Measurements from ENCODE around the gene ASS1.
"Not testable (repeated sequence)": the region's sequence is repeated elsewhere in the genome, so short reads cannot be mapped to it uniquely, and the experiment has no call there.

The ASS1 gene

DNA sequence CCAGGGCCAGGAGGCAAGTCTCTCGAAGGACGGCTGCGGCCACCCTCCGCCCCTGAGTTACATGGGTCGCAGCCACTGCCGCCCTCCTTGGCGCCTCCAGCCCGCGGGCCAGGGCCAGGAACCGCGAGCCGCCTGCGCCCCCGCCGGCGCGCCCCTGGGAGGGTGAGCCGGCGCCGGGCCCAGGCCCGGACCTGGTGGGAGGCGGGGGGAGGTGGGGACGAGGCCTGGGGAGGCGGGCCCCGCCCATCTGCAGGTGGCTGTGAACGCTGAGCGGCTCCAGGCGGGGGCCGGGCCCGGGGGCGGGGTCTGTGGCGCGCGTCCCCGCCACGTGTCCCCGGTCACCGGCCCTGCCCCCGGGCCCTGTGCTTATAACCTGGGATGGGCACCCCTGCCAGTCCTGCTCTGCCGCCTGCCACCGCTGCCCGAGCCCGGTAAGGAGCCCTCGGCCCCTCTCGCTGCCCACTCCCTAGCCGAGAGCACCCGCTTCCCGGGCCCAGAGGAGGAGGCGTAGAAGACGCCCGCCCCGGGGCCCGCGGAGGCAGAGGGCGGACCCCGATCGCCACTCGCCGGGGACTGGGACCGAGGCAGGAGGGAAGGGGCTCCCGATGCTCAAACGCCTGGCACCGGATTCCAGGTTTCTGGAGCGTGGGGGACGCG is at the start of gene ASS1:
Gene ASS1 (plus strand): TSS at position 397 of the 657 bp plus-strand sequence. CDS start 7,268 bp downstream, outside the sequence.
- DNase-seq (ENCODE audit: extremely low spot score, insufficient read length, low read depth) (no peak), FAIRE-seq (no peak)

DNA sequence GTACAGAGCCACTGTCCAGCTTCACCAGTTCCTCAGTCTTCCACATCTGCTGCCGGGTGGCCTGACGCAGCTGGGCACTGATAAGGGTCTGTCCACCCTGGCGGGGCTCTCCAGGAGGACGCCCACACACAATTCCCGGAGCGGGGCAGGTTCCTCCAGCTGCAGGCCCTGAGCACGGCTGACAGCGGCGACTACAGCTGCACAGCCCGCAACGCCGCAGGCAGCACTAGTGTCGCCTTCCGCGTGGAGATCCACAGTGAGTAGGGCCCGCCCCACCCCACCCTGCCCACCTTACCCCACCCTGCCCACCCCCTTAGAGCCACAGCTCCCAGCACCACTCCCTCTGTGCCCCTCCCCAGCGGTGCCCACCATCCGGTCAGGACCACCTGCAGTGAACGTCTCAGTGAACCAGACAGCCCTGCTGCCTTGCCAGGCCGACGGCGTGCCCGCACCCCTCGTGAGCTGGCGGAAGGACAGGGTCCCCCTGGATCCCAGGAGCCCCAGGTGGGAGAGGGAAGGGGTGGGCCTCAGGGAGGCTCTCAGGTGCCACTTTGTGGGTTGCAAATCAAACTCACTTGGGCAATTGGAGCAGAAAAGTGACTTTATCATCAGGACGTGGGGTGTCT is 48.8 kb upstream of the ASS1 start:
- DNase-seq (ENCODE audit: extremely low spot score, insufficient read length, low read depth) (no peak), FAIRE-seq (no peak)

DNA sequence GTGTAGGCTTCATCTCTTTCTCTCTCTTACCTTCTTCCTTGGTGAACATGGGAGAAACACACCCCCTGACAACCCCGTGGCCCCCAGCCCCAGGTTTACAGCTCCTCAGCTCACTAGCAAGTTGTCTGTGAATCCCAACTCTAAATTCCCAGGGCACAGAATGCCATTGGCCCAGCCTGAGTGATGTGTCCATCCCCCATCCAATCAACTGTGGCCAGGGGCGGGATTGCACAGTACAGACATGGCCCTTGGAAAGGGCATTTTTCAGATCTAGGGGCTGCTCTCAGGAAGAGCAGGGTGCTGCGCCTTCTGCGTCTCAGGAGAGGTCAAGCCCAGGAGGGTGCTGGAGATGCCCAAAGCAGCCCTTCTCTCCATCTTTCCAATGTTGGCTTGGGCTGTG is 48.2 kb upstream of the ASS1 start:
- FAIRE-seq (no peak), DNase-seq (ENCODE audit: extremely low spot score, insufficient read length, low read depth) (no peak)

DNA sequence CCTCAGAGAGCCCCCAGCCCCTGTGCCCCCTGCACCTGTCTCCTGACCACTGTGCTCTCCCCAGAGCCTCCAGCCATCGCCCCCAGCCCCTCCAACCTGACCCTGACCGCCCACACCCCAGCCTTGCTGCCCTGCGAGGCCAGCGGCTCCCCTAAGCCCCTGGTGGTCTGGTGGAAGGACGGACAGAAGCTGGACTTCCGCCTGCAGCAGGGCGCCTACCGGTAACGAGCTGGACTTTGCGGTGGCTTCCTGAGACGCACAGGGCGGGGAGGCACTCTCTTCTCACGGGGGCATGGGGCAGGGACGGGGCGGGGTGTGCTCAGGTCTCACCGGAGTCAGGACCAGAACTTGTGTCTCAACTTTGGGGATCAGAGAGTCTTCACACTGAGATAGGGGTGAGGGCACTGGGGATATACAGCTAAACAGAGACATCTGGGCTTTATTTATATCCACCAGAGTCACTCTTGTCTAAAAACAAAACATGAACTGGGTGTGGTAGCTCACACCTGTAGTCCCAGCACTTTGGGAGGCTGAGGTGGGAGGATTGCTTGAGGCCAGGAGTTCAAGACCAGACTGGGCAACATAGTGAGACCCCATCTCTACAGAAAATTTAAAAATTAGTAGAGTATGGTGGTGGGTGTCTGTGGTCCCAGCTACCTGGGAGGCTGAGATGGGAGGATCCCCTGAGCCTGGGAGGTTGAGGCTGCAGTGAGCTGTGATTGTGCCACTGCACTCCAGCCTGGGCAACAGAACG is 46.1 kb upstream of the ASS1 start:
- FAIRE-seq (no peak), DNase-seq (ENCODE audit: extremely low spot score, insufficient read length, low read depth) (no peak)

DNA sequence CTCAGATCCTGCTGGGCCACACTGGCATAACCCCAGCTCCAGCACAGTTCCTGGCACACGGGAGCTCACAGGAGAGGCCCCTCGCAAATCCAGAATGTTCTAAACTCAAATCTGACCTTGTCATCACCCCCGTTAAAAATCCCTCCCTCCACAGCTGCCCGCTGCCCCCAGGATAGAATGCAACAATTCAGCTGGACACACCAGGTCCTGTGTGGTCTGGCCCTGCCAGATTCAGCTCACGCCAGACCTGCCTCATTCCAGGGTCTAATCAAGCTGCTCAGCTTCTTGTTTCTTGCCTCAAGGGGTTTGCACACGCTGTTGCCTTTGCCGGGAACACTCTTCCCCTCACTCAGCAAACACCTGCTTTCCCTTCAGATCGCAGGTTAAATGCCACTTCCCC is 45.0 kb upstream of the ASS1 start:
- DNase-seq (ENCODE audit: extremely low spot score, insufficient read length, low read depth) (no peak), FAIRE-seq (no peak)

DNA sequence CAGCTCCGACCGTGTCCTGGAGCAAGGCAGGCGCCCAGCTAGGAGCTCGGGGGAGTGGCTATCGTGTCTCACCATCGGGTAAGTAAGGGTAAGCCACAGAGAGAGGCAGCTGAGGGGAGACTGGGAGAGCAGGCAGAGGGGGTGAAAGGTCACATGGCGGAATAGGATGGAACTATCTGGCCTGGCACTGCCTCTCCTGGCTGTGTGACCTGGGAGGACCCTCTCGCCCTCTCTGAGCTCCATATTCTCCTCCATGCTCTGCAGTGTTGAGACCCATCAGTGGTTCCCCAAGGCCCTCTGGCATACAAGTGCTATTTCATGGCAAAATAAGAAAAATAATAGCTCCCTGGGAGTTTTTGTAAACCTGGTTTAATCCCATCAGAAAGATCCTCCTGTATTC is 43.9 kb upstream of the ASS1 start:
- DNase-seq (ENCODE audit: extremely low spot score, insufficient read length, low read depth), result no peak
- no peak for FAIRE-seq

DNA sequence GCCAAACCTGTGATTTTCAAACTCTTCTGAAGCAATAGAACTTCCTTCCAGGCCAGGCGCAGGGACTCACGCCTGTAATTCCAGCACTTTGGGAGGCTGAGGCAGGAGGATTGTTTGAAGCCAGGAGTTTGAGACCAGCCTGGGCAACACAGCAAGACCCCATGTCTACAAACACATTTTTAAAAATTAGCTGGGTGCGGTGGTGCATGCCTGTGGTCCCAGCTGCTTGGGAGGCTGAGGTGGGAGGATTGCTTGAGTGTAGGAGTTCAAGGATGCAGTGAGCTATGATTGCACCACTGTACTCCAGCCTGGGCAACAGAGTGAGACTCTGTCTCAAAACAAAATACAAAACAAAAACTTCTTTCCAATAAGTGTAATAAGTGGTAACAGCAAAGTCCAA is 43.0 kb upstream of the ASS1 start:
- DNase-seq (ENCODE audit: extremely low spot score, insufficient read length, low read depth); FAIRE-seq: not testable (repeated sequence)

DNA sequence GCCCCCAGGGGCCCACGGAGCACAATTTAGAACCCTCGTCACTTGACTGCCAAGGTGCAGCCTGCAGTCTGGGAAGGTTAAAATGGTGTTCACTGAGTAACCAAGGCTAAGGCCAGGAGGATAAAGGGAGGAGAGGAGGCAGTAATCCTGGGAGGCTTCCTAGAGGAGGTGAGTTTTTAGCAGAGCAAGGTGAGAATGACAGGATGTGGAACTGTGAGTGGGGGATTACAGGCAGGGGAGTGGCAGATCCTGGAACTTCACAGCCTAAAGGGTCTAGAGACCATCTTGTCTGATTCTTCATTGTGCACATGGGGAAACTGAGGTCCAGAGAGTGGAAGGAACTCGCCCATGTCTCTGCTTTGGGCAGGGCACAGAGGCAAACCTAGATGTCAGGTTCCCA is 42.5 kb upstream of the ASS1 start:
- FAIRE-seq (no peak), DNase-seq (ENCODE audit: extremely low spot score, insufficient read length, low read depth) (no peak)

DNA sequence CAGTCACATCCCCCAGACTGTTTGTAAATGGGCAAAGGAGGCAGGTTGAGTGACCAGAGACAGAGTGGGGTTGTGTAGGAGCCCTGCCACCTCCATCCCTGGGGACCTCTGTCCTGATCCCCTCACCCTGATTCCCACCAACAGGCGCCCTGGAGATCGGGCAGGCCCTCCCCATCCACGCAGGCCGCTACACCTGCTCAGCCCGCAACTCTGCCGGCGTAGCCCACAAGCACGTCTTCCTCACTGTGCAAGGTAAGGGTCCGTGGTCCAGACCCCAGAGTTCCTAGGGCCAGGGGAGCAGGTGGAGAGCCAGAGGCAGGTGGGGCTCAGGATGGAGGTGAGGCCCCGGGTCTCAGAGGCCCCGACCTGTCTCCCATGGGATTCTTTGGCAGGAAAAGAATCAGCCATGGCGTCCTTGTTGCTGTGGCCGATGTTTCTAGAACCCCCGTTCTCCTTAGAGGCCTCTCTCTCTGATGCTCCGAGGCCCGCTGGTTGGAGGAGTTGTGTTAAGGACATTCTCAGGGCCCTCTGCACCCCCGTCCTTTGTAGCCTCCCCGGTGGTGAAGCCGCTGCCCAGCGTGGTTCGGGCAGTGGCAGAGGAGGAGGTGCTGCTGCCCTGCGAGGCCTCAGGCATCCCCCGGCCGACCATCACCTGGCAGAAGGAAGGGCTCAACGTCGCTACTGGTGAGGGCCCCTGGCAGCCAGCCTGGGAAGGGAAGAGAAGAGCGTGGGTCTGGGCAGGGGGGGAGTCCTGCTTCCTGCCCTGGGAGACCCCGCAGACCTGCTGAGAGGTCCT is 41.9 kb upstream of the ASS1 start:
- FAIRE-seq (no peak), DNase-seq (ENCODE audit: extremely low spot score, insufficient read length, low read depth) (no peak)

DNA sequence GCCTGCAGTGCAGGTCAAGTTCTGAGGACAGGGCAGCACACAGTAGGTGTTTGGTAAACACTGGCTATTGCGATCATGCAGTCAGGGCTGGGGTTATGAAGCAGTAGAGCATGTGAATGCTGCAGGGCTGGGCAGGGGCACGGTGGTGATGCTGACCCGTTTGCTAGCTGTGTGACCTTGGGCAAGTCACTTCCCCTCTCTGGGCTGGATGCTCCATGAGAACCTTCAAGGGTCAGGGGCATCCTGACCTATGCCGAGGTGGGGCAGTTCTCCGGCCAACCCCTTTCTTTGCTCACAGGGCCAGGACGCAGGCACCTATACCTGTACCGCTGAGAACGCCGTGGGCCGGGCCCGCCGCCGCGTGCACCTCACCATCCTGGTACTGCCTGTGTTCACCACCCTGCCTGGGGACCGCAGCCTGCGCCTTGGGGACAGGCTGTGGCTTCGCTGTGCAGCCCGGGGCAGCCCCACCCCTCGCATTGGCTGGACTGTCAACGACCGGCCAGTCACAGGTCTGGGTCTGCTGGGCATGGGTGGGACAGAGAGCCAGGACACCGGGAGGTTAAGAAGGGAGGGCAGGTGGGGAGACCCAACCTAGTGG is 39.0 kb upstream of the ASS1 start:
- no peak for FAIRE-seq
- no peak for DNase-seq (ENCODE audit: extremely low spot score, insufficient read length, low read depth)

DNA sequence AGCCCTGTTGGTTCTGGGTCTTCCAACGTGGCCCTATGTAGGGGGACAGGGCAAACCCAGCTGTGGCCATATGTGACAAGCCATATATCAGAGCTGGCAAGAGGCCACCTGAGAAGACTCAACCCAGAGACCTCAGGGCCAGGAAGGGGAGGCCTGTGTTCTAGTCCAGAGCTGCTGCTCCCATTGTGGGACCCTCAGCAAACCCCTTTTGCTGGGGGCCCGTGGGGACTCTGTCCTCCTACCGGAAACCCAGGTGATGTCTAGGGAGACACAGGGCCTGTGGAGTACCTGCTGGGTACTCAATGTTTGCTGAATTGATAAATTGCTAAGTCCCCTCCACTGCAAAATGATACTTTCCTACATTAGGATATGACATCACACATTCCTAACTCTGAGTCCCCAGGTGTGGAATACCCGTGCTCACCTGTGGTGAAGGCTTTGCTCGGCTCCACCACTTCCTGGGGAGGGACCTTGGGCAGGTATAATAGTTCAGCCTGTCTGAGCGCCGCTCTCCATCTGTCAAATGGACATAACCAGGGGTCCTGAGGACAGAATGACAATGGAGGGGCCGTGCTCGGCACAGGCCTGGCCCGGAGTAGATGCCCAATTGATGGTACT is 38.4 kb upstream of the ASS1 start:
- FAIRE-seq (no peak), DNase-seq (ENCODE audit: extremely low spot score, insufficient read length, low read depth) (no peak)

DNA sequence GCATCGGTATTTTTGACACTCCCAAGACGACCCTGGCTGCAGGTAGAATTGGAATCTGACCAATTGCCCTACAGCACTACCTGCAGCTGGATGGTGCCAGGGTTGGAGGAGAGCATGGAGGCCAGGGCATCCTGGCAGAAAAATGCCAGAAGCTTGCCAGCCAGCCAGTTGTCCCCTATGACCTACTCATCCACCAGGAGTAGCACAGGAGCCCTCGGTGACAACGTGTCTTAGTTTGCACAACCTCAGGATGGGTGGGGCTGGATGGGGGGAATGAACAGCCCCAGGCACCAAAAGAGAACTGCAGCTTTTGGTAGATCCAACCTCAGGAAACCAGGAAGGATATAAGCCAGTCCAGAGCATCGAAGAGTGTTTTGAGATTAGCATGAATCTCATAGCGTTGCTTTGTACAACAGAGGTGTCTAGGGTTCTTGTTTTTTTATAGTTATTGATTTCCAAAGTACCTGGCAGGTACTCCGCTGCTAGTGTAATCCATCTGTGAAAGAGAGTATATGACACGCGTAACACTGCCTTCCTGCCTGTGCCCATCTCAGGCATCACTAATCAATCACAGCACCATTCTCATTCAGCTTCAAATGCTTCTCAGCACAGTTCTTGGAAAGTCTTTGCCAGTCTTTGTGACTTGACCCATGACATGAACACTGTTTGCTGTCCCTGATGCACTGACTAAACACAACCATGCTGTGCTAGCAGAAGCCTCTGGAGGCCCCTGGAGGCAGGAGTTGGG is 36.7 kb upstream of the ASS1 start:
- FAIRE-seq, result no peak
- DNase-seq (ENCODE audit: extremely low spot score, insufficient read length, low read depth), result no peak

DNA sequence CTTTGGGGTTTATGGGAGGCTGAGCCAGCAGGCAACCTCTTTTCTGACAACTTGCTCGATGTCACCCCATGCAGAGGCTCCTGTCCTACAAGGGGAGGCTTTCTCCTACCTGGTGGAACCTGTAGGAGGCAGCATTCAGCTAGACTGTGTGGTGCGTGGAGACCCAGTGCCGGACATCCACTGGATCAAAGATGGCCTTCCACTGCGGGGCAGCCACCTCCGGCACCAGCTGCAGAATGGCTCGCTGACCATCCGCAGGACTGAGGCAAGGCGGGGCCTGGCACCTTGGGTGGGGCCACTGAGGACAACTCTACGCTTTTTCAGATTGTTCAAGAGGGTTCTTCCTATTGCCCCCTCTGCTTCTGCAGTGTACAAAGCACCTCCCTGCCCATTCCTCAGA is 36.1 kb upstream of the ASS1 start:
- DNase-seq (ENCODE audit: extremely low spot score, insufficient read length, low read depth), result no peak
- no peak for FAIRE-seq

DNA sequence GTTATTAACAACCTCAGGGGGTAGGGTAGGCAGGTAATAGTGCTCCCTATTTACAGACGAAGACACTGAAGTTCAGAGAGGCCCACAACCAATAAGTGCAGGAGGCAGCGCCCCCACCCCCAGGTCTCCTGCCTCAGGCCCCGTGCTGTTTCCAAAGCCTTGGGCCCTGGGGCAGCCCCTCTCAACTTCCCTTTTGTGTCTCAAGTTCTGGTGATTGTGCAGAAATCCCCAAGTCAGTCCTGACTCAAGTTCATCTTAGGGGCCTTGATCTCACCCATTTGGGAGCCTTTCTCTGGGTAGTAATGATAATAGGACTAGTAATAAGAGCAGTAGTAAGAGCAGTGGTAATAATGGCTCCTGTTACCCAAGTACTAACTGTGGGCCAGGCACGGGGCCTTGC is 35.5 kb upstream of the ASS1 start:
- no peak for DNase-seq (ENCODE audit: extremely low spot score, insufficient read length, low read depth)
- no peak for FAIRE-seq

DNA sequence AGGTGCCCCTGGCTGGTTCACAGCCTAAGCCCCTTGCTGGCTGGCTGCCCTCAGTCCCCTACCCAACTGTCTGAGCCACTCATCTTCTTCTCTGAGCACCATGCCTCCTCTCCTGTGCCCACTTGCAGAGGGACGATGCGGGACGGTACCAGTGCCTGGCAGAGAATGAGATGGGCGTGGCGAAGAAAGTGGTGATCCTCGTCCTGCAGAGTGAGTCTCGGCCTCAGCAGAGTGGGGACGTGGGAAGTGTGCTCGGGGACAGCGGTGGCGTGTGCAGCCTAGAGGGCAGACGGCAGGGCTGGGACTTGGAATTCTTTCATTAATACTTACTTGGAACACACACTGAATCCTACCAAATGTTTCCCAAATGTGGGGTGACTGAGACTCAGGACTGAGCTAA is 34.3 kb upstream of the ASS1 start:
- FAIRE-seq, result no peak
- no peak for DNase-seq (ENCODE audit: extremely low spot score, insufficient read length, low read depth)

DNA sequence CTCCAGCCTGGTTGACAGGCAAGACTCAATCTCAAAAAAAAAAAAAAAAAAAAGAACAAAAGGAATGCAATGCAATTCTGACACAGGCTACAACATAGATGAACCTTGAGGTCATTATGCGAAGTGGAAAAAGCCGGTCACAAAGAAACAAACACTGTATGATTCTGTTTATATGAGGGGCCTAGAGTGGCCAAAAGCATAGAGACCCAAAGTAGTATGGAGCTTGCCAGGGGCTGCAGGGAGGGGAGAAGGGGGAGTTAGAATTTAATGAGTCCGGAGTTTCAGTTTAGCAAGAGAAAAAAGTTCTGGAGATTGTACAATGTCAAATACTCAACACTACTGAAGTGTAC is 33.2 kb upstream of the ASS1 start:
- DNase-seq (ENCODE audit: extremely low spot score, insufficient read length, low read depth), result no peak
- FAIRE-seq, result no peak

DNA sequence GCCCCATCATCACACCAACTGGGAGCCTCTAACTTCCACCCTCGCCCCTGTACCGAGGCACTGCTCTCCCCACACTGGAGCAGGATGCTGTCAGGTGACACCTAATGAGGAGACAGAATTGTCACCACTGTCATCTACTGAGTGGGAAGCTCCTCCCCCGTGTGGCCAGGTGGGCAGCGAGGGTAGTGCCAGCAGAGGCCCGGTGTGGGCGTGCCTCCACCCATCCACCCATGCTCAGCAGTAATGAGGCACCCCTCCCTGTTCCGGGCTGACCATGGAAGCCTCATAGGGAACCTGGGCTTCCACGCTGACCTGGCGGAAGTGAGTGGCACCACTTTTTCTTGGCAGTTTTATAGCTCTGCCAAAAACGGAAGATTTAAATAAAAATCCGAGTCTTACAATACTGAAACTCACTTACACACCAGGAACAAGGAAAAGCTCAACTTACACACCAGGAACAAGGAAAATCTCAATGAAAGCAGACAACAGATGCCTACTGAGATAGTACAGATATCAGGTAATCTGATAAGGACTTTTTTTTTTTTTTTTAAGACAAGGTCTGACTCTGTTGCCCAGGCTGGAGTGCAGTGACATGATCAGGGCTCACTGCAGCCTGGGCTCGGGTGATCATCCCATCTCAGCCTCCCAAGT is 30.6 kb upstream of the ASS1 start:
- FAIRE-seq, result no peak
- no peak for DNase-seq (ENCODE audit: extremely low spot score, insufficient read length, low read depth)

DNA sequence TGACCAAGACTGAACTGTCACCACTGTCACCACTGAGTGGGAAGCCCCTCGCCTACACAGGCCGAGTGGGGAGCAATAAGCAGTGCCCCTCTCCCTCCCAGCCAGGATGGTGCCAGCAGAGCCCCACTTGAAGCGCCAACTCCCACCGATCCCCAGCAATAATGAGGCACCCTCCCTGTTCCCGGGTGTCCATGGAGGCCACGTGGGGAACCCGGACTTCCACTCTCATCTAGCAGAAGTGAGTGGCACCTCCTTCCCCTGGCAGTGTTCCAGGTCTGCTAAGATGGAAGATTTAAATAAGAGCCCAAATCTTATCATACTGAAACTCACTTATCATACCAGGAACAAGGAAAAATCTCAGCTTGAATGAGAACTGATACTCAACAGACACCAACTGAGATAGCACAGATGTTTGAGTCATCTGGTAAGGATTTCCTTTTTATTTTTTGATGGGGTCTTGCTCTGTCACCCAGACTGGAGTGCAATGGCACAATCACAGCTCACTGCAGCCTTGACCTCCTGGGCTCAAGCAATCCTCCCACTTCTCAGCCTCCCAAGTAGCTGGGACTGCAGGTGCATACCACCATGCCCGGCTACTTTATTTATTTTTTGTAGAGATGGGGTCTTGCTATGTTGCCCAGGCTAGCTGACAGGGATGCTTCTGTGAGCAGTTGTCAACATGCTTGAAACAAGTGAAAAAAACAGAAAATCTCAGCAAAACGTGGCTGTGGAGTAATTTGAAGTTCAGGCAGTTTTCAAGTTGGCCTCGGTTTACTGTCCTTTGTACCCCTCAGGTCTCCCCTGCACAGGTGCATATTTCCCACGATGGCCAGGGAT is 29.6 kb upstream of the ASS1 start:
- DNase-seq (ENCODE audit: extremely low spot score, insufficient read length, low read depth) (no peak), FAIRE-seq (no peak)

Measured in GM18507 (cell line).